GM12872 (cell line): ENCODE results near the gene SPEF2.

Experiments used
- TF ChIP-seq, protein P1 (sequence below): IDR thresholded peaks from 3 replicates; pipeline ENCODE4 v1.5.1; 2011; ENCODE audit warnings: low read depth, mild to moderate bottlenecking, low read length, moderate library complexity; ENCODE audit not compliant: insufficient read depth

The SPEF2 gene

DNA sequence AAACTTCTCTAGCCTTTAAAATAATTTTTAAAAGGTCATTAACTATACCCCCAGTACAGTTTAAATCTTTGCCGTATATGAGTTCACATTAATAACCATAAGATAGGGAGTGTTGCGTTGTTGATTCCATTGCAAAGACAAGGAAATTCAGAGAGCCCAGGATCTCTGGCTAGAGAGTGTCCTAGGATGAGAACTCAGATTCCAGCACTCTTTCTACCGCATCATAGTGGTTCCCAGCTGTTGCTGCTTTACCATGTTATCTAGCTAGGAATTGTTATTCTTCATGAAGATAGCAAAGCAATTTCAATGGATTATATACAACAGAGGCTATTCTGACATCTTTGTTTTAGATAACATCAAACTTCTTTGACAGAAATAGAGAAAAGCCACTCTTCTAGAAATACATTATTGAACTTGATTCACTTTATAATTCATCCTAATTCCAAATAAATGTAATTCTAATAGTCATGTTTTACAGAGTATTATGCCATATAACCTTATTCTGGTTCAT lies 160.7 kb downstream of the SPEF2 start:
- TF ChIP-seq, protein P1, sequence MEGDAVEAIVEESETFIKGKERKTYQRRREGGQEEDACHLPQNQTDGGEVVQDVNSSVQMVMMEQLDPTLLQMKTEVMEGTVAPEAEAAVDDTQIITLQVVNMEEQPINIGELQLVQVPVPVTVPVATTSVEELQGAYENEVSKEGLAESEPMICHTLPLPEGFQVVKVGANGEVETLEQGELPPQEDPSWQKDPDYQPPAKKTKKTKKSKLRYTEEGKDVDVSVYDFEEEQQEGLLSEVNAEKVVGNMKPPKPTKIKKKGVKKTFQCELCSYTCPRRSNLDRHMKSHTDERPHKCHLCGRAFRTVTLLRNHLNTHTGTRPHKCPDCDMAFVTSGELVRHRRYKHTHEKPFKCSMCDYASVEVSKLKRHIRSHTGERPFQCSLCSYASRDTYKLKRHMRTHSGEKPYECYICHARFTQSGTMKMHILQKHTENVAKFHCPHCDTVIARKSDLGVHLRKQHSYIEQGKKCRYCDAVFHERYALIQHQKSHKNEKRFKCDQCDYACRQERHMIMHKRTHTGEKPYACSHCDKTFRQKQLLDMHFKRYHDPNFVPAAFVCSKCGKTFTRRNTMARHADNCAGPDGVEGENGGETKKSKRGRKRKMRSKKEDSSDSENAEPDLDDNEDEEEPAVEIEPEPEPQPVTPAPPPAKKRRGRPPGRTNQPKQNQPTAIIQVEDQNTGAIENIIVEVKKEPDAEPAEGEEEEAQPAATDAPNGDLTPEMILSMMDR: no peak

DNA sequence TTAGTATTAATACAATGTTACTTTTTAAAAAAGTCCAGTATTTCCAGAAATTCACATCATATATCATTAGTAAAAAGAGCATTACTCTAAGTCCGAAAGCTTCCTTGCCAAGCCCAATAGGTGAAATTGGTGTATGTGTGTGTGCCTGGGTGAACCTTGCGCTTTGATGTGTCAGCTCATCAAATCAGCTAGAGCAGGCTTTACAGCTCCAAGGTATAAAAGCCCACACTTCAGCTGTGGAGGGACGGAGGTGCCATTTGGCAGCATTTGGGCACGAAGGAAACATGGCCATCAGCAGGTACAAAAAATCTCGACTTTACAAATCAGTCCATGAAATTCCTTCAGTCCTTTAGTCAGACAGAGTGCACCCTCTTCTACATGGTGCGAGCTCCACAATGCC lies 162.6 kb downstream of the SPEF2 start:
- TF ChIP-seq, protein P1: no peak

DNA sequence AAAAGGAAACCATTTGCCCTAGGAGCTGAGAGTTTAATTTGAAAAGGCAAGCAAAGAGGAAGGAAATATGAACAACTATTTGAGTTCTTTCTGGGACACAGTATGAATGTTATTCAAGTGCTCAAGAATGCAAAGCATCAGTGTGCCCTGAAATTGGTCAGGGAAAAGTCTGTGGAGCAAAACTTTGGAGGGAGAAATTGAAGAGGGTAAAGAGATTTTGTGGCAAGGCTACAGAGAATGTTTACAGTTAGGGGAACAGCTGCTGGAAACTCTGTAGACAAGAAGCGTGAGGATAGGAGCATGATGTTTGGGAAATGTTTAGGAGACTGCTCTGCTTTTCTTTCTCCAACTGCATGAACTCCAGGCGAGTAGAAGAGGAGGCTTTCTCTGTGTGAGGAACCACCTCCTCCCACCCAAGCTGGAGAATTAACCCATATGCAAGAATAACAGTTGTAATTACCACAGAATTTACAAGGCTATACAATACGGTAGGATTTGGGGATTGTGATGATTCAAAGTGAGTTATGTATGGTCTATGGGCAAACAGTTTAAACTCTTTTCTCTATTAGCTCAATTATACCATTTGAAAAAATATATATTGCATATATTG lies 163.6 kb downstream of the SPEF2 start:
- TF ChIP-seq, protein P1: no peak

DNA sequence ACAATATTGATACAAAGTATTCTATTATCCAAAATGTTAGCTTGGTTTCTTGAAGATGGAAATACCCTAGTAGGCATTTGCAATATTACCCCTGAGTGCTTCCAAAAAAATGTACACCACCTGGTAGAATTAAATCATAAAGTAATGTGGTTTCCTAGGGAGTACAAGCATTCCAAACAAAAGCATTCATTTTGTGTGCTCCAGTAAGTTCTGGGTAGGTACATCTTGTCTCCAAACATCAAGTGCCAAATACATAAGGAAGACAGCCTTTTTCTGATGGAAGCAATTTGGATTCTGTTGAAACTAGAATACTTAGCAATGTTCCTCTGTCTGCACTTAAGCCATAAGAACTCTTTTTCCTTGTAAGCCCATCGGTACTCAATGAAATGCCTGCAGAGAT lies 165.9 kb downstream of the SPEF2 start:
- TF ChIP-seq, protein P1: no peak

DNA sequence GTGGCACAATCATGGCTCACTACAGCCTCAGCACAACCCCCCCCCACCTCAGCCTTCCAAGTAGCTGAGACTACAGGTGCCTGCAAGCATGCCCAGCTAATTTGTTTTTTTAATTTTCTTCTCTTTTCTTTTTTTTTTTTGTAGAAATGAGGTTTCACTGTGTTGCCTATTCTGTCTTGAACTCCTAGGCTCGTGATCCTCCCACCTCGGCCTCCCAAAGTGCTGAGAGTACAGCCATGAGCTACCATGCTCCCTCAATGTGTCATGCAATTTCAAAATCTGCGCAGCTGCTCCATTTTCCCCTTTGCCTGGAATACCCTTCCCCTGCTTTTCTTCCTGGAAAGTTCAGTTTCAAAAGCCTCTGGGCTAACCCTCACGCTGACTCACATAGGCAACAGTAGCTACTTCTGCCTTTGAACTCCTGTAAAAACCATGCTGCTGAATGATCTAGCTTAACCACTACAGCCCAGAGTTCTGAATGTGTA lies 168.0 kb downstream of the SPEF2 start:
- TF ChIP-seq, protein P1: no peak

DNA sequence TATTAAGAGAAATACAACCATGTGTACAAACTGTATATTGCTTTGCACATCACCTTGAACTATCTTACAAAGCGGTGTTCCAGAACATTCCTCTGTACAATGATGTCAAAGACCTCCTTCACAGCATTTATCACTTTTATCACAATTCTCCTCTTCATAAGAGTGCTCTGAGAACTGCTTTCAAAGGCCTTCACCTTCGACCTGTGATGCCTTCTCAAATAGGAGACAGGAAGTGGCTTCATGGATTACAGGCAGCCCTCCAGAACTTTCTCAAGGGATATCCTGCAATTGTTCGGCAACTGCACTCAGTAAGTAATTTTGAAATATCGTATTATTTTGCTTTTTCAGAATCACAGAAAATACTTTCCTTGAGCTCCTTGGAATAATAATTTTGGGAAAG lies 171.1 kb downstream of the SPEF2 start:
- TF ChIP-seq, protein P1: no peak

DNA sequence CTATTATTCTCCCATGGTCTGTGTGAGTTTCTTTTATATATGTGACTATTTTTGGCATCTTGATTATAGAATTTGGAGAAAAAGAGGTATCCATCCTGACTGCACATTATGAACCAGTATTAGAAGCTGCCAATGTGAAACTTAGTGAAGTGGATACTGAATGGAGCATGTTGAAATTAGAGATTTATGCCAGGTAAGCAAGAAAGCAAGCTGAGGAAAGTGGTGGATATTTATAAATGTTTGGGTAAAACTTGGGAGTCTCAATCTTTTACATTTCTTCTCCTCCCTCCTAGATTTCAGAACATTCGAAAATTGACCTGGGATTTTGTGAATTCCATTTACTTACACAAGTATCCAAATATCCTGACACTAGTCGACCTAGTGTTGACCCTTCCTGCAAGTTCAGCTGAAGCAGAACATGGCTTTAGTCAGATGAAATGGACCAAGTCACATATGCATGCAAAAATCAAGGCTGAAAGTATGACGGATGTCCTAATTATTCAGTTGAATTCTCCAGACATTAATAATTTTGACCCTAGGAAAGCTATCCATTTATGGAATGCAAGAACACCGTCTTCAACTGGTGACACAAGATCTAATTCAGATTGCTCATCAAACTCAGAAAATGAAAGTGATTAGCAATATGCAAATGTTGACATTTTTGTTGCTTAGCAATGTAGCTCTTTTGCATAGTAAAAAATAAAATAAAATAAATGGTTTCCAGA lies 172.2 kb downstream of the SPEF2 start:
- TF ChIP-seq, protein P1: no peak
